ENCODE data around the gene TMEM87B. TPM values are rescaled to one million over a fixed set of nuclear protein-coding genes. Genes with fewer than 3 reads are reported as not detected.

Gene TMEM87B
- total and polyA plus RNA-seq, 7 donors: 1.7 to 6.0 (median 3.2) TPM

GRCh38 chr2:112168422-112169124, 113.5 kb downstream of the TMEM87B start:
- TF ChIP-seq CTCF (IDR thresholded peaks at IDR 0.05): no peak
- H3K27me3 ChIP-seq (ENCODE audit: insufficient read depth in 3 of 3, low read length in 2 of 3): peaks cover 0 to 2% (median 0%) of the 10 kb centered on the region in 3 donors
- WGBS, 3 donors: 34 to 60% (median 40%) methylated on average over 10 of the region's 10 CpGs
- intact Hi-C loops (cut with DNase I): no loop called here
- H3K27ac ChIP-seq: no peak overlapping the region
- no peaks in the 10 kb centered on the region for H3K4me1 ChIP-seq
- DNase-seq (no peak), ATAC-seq (peak; percentile 13 to 26 (median 20))
- H3K36me3 ChIP-seq (ENCODE audit: insufficient read depth in 1 of 2, low read depth in 1 of 2): no peaks in the 10 kb centered on the region
- H3K9me3 ChIP-seq: no peaks in the 10 kb centered on the region
- H3K4me3 ChIP-seq: no peak overlapping the region

Other genes with a start within 250 kb of the TMEM87B start
- gene ANAPC1, start 171.1 kb upstream of the TMEM87B start, total RNA-seq: 10 to 100 TPM; 16.3 to 23.9 (median 20.4) TPM
- gene ANAPC1, start 171.1 kb upstream of the TMEM87B start, polyA plus RNA-seq: 10 to 100 TPM in 1 of 3 donors, 1 to 10 TPM in 2; 3.9 to 16.2 (median 6.3) TPM
- gene MERTK, start 156.7 kb upstream of the TMEM87B start, total RNA-seq: 1 to 10 TPM; 1.6 to 4.2 (median 2.4) TPM
- 1 to 10 TPM in 2 of 3 donors, under 1 TPM in 1; 0.73 to 1.4 (median 1.2) TPM for gene MERTK, start 156.7 kb upstream of the TMEM87B start, polyA plus RNA-seq
- 1 to 10 TPM in 1 of 4 donors, under 1 TPM in 3; 0.26 to 1.2 (median 0.80) TPM for gene FBLN7, start 83.1 kb downstream of the TMEM87B start, total RNA-seq
- gene FBLN7, start 83.1 kb downstream of the TMEM87B start, polyA plus RNA-seq: under 1 TPM; 0.18 to 0.31 (median 0.23) TPM
- 10 to 100 TPM; 11.1 to 22.5 (median 15.5) TPM for gene ZC3H8, start 199.8 kb downstream of the TMEM87B start, total RNA-seq
- 10 to 100 TPM in 1 of 3 donors, 1 to 10 TPM in 2; 8.3 to 17.6 (median 9.3) TPM for gene ZC3H8, start 199.8 kb downstream of the TMEM87B start, polyA plus RNA-seq
- 10 to 100 TPM; 11.2 to 14.6 (median 13.1) TPM for gene ZC3H6, start 220.3 kb downstream of the TMEM87B start, total RNA-seq
- 1 to 10 TPM in 2 of 3 donors, under 1 TPM in 1; 0.81 to 2.5 (median 1.2) TPM for gene ZC3H6, start 220.3 kb downstream of the TMEM87B start, polyA plus RNA-seq